GM19438 (cell line): ENCODE results near the gene SLC8A1.

ENCODE experiments used
- ATAC-seq: cut with Tn5 transposase; IDR thresholded peaks from one replicate; pipeline ENCODE4 v1.9.1; 2021; ENCODE audit warnings: low read depth; ENCODE audit not compliant: unreplicated experiment

Gene SLC8A1

GRCh38 chr2:40395169-40396073, 56.5 kb downstream of the SLC8A1 start:
- ATAC-seq, result no peak

- no peak for ATAC-seq
Observed at GRCh38 chr2:40394597-40394996, 57.3 kb downstream of the SLC8A1 start.

- ATAC-seq, result no peak
Observed at GRCh38 chr2:40394031-40394430, 57.9 kb downstream of the SLC8A1 start.

- ATAC-seq, result no peak
Observed at GRCh38 chr2:40388161-40388560, 63.7 kb downstream of the SLC8A1 start.

- no peak for ATAC-seq
Observed at GRCh38 chr2:40386177-40386576, 65.7 kb downstream of the SLC8A1 start.

GRCh38 chr2:40384714-40385113, 67.2 kb downstream of the SLC8A1 start:
- ATAC-seq, result no peak

- no peak for ATAC-seq
Observed at GRCh38 chr2:40384233-40384632, 67.7 kb downstream of the SLC8A1 start.

- no peak for ATAC-seq
Observed at GRCh38 chr2:40380721-40381120, 71.2 kb downstream of the SLC8A1 start.

- no peak for ATAC-seq
Observed at GRCh38 chr2:40380041-40380440, 71.8 kb downstream of the SLC8A1 start.

GRCh38 chr2:40374543-40375240, 77.2 kb downstream of the SLC8A1 start:
- no peak for ATAC-seq

GRCh38 chr2:40373111-40373510, 78.8 kb downstream of the SLC8A1 start:
- no peak for ATAC-seq

- no peak for ATAC-seq
Observed at GRCh38 chr2:40372283-40372985, 79.5 kb downstream of the SLC8A1 start.

- ATAC-seq, result no peak
Observed at GRCh38 chr2:40371525-40372282, 80.2 kb downstream of the SLC8A1 start.

- ATAC-seq, result no peak
Observed at GRCh38 chr2:40370007-40370395, 81.9 kb downstream of the SLC8A1 start.

- no peak for ATAC-seq
Observed at GRCh38 chr2:40369267-40370006, 82.5 kb downstream of the SLC8A1 start.

GRCh38 chr2:40367652-40368051, 84.2 kb downstream of the SLC8A1 start:
- ATAC-seq, result no peak

GRCh38 chr2:40367032-40367431, 84.9 kb downstream of the SLC8A1 start:
- ATAC-seq, result no peak

GRCh38 chr2:40364151-40364874, 87.6 kb downstream of the SLC8A1 start:
- ATAC-seq, result no peak

- ATAC-seq, result no peak
Observed at GRCh38 chr2:40363631-40364030, 88.3 kb downstream of the SLC8A1 start.
